GM12865 (cell line): ENCODE data around the gene WDR72.

Source experiments
- DNase-seq: peaks from one replicate; pipeline ENCODE4 v3.0.0; 2010; ENCODE audit warnings: low read depth
- H3K4me3 ChIP-seq: 2 replicates; pipeline ENCODE4 v1.5.1; 2011; ENCODE audit warnings: mild to moderate bottlenecking, low read depth, low read length, control low read depth
- CTCF ChIP-seq: IDR thresholded peaks from 2 replicates; pipeline ENCODE4 v1.5.1; 2011; ENCODE audit warnings: low read length, control low read depth, low read depth, inconsistent platforms; ENCODE audit not compliant: insufficient read depth; ENCODE audit errors: missing control alignments

Gene WDR72

DNA sequence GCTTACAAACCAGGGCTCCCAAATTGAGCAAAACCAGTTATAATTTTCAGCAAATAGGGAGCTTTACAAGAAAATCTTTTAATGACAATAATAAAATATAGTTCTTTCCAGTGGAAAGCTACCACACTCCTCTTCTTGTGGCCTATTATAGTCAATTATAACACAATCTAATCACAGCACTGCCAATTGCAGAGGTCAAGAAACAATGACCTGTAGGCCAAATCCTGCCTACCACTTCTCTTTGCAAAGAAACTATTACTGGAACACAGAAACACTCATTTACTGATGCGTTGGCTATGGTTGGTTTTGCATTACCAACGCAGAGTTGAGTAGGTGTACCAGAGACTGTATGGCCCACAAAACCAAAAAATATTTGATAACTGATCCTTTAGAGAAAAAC lies 110.5 kb downstream of the WDR72 start:
- TF ChIP-seq CTCF: no peak
- no peak overlapping the region for H3K4me3 ChIP-seq
- DNase-seq: no peak

DNA sequence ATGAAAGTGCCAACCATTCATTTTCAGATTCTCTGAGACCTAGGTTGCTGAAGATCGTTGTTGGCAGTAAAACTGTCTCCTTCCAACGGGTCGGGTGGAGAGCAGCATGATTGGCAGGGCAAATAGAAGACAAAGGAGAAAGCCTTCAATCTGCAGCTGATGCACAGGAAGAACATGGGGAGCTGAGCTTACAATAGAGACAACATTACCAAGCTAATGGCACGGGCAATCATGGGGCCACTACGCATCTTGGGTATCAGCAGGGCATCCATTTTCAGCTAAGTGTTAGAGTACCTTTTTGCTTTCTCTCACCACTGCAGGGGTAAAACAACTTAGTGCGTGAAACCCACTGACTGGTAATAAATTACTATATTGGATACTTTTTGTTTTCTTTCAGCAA lies 114.8 kb downstream of the WDR72 start:
- no peak overlapping the region for H3K4me3 ChIP-seq
- no peak for TF ChIP-seq CTCF
- DNase-seq: no peak

- TF ChIP-seq CTCF: no peak
- H3K4me3 ChIP-seq: no peak overlapping the region
- no peak for DNase-seq
Measured at GRCh38 chr15:53634517-53635106, 124.9 kb downstream of the WDR72 start.

GRCh38 chr15:53627279-53627678 lies 132.2 kb downstream of the WDR72 start:
- no peak overlapping the region for H3K4me3 ChIP-seq
- DNase-seq: no peak
- TF ChIP-seq CTCF: no peak

DNA sequence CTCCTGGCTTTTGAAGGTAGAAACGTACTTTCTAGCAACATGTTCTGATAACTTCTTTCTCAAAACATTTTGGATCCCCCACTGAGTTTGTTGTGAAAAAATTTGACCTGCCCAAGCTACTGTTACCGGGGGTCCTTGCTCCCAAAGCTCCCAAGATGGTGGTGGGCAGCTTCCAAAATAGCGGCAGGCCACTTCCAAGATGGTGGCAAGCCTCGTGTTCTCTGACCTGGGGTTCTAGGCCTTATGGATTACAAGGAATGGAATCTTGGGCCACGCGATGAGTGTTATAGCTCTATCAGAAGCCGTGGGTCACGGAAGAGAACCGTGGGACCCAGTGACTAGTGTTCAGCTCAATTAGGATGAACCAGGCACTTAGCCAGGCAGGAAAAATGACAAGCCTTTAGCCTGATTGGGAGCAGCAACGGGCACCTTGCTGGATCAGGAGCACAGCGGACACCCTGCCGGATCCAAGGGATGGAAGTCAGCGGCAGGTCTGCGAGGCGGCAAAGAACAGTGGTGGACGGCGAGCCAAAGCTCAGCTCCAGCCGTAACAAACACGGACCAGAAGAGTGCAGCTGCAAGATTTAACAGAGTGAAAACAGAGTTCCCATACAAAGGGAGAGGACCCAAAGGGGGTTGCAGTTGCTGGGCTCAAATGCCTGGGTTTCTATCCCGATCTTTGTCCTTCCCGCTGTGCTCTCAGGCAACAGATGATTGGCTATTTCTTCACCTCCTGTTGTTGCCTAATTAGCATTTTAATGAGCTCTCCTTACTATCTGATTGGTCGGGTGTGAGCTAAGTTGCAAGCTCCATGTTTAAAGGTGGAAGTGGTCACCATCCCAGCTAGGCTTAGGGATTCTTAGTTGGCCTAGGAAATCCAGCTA lies 133.3 kb downstream of the WDR72 start:
- H3K4me3 ChIP-seq: no peak overlapping the region
- DNase-seq: no peak
- TF ChIP-seq CTCF: no peak

- DNase-seq: no peak
- H3K4me3 ChIP-seq: no peak overlapping the region
- TF ChIP-seq CTCF: no peak
Measured at GRCh38 chr15:53625260-53625659, 134.2 kb downstream of the WDR72 start.
